GM21576 (cell line): ENCODE measurements around the gene PLA2G4B.

Experiments
- ATAC-seq: cut with Tn5 transposase; IDR thresholded peaks from one replicate; pipeline ENCODE4 v1.9.1; 2021; ENCODE audit warnings: mild to moderate bottlenecking, moderate library complexity; ENCODE audit not compliant: unreplicated experiment

The PLA2G4B gene

DNA sequence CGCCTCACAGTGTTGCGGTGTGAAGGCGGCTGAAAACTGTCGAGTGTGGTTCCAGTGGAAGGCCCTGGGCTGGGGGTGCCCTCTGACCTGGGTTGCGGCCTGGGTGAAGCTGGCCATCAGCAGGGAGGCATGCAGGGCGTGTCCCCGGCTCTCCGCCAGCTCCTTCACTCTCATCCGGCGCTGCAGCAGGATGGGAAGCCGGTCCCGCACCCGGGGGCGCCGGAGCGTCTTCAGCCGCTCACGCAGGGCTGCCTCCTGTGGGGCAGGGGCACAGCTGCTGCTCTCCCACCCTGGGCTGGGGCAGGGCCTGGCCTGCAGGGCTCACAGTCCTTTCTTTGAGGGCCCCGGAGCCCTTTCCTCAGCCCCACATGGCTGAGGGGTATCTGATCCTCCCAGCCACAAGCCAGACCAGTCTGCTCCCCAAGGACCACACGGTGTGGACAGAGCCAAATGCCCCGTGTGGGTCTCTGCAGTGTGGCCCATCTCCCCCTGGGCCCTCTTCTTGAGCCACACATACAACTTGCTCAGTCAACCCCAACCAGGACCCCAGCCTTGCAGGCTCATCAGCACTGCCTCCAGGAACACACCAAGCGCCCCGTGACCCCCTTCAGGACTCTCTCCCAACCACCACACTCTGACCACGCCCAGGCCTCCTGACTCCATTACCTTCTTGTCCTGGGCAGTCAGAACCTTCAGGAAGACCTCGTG, 28.4 kb downstream of the PLA2G4B start:
- ATAC-seq = no peak

DNA sequence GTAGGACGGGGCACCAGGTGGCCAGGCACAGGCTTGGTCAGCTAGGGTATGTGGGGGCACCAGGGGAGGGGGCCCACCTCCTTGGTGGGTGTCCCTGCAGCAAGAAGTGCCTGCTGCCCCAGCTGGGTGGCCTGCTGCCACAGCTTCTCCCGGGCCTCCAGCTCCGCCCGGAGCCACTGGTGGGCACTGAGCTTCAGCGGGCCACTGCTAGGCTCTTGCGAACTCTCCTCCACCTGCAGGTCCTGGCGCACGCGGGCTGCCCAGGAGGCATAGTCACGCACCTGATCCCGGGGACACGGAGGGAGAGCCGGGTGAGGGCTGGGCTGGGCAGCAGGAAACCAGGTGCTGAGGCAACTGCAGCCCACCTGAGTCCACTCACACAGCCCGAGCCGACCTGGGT, 29.7 kb downstream of the PLA2G4B start:
- no peak for ATAC-seq

DNA sequence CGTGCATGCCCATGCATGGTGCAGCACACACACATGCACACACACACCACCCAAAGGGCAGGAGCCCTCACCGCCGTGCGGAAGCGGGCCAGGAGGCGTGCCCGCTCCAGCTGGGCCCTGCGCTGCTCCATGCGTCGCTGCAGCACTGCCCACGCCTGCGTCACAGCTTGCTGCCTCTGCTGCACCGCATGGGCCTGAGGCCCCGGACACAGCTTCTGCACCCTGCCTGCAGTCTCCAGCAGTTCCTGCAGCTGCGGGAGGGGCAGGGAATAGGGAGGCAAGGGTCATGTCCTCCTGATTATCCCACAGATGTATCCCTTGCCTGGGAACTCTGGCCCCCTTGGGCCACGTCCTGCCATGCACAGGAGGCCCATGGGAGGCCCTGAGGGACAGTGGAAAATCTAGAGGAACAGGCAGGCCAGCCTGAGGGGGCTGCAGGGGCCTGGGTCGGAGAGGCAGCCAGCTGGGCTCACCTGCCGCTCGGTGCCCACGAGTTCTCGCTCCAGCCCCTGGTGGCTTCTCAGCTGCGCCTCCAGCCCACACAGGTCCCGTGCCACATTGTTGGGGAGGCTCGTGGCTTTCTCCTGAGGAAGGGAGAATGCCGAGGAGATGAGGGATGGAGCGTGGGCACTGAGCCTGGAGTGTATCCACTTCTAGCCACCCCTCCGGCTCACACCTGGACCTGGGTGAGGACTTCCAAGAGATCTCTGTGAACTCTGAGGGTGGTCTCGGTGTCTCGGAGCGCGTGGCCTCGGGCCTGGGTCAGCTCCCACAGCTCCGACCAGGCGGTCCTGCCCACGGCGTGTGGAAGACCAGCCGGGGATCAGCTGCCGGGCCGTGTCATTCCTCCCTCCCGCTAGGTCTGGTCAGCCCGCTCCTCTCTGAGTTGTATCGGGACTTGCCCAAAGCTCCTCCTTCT, 31.4 kb downstream of the PLA2G4B start:
- ATAC-seq = no peak

DNA sequence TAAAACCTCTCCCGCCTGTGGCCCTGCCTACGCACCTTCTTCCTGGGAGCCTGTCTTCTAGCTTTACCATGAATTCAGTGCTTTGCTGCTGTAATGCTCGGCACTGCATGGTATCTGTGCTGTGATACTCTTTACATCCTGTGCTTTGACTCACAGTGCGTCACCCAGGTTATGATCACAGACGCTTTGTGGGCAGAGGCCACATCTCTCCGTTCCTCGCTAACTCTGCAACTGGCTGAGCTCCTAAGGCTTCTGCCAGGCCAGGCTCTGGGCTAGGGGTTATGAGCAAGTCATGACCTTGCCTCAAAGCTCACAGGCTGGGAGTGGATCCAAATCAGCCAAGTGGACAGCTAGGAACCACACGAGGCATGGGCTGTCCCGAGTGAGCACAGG, 32.0 kb downstream of the PLA2G4B start:
- ATAC-seq = no peak

DNA sequence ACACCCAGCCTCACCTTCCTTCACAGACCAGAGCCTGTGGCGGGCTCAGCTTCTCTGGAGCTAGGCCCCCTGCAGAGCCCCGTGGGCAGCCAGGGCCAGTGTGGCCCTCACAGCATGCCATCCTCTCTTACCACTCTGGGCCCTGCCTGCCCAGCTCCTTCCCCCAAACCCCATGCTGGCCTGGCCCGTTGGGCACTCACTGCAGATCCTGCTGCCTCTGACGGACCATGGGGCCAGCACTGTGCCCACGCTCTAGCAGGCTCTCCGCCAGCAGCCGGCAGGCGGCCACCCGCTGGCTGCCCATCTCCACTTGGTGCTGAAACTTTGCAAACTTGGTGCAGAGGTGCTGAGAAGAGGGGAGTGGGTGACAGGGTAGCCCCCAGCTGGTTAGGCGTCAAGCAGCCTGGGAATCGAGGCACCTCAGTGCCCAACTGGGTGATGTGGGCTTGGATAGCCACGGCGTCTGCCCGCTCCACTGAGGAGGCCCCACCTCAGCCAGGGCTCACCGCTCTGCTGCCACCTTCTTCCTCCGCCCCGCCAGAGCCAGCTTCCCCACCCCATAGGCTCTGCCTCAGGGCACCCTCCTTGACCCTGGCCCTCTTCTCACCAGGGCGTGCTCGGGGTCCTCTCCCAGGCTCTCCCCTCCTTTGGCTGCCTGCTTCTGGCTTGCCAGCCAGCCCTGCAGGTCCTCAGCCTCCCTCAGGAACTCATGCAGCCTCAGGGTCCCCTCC, 32.7 kb downstream of the PLA2G4B start:
- ATAC-seq = no peak

DNA sequence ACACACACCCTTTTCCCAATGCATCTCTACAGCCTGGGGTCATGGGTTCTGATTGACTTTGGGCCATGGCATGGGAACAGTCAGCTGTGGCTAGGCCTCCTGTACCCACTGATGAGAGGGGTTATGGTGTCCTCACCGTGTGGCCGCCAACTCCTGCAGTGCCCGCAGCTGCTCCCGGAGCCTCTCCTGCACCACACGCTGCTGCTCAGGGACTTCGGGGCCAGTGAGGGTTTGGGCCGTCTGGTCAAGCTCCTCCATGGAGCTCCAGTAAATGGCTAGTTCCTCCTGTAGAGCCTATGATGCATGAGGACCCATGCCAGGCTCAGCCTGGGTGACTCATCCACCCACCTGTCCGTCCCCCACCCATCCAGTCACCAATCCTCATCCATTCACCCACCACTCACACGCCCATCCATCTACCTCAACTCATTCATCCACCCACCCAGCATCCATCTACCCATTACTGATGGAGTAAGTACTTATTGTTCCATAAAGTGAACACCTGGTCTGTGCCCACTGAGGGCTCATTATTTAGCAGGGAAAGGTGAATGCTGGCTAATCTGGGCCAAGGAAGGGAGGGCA, 33.6 kb downstream of the PLA2G4B start:
- ATAC-seq = no peak

DNA sequence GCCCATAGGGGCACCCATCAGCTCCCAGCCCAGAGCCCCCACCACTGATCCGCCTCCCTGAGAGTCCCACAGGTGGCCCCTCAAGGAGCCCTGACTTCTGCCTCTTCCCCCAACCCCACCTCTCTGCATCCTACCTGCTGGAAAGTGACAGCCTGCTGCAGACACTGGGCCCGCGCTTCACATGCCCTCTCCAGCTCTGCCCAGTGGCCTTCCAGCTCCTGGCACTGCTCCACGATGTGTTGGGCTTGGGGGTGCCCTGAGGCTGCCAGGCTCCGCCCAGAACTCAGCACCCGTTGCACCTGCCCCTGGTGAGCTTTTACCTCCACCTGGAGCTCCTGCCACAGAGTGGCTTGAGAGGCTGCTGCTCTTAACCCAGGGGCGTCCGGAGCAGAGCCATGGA, 35.1 kb downstream of the PLA2G4B start:
- no peak for ATAC-seq

DNA sequence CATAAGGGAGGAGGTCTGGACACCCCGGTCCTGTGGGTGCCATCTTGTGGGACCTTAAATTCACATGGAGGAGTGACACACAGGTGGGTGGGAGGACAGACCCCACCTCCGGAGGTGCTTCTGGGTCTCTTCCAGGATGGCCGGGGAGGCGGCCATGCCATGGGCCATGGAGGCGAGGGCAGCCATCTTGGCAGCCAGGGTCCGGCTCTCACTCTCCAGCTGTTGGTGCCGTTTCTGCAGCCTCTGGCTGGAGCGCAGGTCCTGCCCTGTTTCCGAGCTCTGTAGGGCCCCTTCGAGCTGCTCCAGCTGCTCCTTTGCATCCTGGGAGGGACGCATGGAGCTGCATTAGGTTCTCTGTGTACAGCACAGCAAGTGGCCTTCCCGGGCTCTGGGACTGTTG, 36.1 kb downstream of the PLA2G4B start:
- ATAC-seq = no peak

DNA sequence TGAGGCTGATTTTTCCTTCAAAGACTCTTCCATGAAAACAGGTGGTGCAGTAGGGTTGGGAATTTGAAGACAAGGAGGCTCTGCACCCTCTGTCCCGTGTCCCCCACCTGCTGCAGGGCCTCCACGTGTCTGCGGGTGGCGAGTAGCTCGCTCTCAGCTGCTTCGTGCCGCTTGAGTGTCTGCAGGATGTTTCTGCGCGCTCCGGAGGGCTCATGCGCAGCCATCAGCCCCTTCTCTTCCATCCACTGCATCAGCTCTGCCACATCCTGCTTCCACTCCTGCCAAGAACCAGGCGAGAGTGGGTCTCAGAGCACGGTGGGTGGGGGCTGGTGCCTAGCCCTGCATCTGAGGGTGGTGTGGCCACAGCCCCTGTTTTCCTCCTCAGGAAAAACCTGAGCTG, 37.4 kb downstream of the PLA2G4B start:
- ATAC-seq = no peak

DNA sequence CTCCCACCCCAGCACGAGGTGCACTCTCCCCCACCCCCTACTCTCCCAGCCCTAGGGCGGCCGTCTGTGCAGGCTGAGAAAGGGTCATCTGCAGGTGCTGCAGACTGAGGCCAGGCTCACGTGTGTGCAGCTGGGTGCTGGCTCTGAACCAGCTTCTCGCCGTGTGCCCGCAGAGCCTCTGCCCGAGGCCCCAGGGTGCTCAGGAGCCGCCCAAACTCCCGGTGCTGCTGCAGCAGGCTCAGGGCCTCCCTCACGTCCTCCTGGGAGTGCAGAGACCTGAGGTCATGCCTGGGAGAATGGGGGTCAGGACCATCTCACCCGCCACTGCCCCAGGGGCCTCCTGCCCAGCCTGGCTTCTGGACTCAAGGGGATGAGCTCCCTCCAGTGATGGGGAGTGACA, 38.0 kb downstream of the PLA2G4B start:
- no peak for ATAC-seq

DNA sequence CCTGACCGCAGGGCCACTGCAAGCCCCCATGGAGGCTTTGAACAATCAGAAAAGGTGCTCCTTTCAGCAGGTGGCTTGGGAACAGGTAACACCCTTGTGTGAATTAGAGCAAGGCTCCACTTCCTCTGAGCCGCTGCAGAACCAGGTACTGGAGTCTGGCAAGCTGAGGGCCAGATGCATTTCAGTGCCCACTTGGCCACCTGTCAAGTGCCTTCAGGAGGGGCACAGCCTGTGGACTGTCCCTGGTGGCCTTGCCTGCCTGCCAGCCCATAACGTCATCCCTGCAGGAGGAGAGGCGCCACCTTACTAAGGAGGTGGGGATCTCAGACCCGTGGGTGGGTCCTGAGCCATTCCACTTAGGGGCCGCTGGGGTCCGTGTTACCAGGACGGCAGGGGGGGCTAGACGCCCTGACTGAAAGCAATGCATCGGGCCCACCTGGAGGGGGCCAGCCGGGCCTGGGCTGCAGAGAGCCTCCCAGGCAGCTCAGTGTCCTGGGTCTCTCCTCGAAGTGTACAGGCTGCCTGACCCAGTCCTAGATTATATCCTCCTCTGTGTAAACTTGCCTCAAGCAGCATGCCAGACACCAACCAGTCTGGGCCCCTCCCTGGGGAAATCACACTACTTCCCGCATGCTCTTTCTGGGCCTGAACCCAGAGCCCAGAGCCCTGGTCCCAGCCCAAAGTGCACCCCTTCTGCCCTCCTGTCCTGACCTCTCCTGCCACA, 39.1 kb downstream of the PLA2G4B start:
- ATAC-seq = no peak

DNA sequence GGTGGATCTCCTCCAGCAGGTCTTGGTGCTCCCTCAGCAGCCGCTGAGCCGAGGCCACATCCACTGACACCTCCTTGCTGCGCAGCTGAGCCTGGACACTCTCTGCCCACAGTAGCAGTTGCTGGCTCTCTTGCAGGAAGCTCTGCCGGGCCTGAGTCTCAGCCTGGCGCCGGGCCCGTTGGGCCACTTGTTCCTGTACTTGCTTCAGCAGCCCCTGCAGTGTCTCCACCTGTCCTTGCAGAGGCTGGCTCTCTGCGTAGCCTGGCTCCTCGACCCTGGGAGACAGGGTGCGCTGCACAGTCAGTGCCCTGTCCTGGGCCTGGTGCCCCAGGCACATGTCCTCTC, 39.7 kb downstream of the PLA2G4B start:
- ATAC-seq = no peak

DNA sequence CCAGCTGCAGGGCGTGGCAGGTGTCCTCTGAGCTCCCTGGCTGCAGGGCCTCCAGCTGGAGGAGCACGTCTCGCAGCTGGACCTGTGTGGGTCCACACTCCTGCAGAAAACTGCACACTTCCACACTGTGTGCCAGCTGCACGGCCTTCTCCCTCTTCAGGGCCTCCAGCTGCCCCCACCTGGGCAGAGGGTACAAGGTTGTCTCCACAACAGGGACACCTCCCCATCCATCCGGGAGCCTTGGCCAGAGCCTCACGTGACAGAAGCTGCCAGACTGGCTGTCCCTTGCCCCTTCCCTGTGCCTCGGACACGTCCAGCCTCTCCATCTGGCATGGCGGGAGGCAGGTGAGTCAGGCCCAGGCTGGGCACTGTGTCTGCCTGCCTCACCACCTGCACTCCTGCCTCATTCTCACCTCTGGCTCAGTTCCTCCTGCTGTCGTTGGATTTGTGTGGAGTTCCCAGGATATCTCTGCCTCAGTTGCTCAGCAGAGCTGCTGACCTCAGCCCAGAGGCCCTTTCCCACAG, 40.7 kb downstream of the PLA2G4B start:
- ATAC-seq = no peak

DNA sequence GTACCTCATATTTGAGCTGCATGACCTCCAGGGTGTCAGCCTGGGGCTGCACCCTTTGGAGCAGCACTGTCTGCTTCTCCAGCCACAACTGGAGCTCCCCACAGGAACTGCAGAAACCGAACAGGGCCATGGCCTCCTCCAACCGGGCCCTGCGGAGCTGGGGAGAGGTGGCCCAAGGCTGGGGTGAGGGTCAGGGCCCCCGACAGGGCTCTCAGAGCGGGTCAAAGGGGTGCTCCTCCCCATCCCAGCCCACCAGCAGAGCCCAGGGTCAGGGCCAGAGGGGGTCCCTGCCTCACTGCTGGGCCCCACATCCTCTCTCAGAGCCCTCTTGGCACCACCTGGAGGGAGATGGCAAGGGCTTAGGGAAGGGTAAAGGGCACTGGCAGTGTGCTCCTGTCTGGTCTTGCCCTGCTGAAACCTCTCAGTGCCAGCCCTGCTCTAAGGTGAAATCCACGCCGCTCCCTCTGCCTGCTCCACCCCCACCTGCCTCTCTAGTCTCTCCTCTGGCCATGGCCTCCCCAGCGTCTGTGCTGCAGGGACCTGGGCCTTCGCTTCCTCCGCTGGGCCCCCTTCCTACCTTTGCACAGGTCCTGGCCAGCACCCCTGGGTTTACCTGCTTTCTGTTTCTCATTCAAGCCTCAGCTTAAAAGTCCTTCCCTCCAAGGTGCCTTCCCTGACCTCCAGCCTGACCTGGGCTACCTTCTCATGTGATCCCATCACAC, 41.7 kb downstream of the PLA2G4B start:
- ATAC-seq = no peak

DNA sequence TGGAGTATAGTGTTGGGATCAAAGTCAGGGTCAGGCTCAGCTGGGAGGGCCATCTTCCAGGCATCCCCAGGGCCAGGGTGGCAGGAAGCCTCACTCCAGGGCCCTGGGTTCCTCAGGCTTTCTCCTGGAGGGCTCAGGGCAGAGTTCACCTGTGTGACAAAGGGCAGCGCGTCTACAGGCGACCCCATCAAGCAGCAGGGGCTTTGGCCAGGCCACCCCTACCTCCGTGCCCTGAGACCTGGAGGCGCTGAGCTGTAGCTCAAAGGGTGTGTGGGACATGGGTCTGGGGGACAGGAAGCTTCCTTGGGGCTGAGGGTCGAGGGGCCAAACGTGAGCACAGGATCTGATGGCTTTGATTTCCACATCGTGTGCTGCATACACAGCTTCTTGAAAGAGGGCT, 42.4 kb downstream of the PLA2G4B start:
- ATAC-seq = no peak

DNA sequence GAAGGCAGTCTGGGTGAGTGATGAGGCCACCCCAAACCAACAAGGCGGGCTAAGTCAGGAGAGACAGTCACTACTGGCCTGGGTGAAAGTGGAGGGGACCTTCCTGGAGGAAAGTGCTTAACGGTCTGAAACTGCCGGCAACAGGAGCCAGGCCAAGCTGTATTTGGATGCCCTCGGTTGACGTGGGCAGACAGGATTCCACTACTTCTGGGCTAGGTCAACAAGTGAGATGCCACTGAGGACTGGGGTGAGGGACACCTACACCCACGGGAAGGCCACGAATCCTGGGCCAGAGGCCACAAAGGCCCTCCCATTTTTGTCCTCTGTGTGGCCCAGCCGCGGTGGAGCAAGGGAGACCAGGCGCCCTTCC, 42.9 kb downstream of the PLA2G4B start:
- no peak for ATAC-seq

DNA sequence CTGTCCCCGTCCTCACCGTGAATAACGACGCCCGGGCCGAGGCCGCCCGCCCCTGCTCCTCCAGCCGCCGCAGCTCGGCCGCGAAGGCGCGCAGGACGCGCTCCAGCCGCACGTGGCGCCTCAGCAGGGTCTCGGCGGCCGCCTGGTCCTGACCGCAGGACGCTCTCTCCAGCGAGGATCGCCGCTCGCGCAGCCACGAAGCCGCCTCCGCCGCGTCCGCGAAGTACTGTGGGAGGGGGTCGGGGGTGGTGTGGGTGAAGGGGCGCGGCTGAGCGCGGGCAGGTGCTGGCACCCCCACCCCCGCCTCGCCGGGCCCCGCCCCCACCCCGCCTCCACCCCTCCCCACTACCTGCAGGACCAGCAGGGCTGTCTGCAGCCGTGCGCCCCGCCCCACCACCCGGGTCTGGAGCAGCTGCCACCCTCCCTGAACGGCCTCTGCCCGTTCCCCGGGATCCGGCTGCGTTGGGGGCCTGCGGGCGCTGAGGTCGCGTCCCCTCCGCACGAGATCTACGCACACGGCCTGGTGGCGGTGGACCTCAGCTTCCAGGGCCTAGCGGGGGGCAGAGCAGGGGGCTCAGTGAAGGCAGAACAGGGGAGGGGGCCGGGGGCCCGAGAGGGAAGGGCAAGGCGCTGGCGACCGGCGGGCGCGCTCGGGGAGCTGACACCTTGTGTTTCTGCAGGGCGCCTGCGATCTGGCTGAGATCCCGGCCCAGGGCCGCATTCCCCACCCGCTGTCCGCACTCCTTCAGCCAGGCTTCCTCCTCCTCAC, 43.5 kb downstream of the PLA2G4B start:
- ATAC-seq = no peak

DNA sequence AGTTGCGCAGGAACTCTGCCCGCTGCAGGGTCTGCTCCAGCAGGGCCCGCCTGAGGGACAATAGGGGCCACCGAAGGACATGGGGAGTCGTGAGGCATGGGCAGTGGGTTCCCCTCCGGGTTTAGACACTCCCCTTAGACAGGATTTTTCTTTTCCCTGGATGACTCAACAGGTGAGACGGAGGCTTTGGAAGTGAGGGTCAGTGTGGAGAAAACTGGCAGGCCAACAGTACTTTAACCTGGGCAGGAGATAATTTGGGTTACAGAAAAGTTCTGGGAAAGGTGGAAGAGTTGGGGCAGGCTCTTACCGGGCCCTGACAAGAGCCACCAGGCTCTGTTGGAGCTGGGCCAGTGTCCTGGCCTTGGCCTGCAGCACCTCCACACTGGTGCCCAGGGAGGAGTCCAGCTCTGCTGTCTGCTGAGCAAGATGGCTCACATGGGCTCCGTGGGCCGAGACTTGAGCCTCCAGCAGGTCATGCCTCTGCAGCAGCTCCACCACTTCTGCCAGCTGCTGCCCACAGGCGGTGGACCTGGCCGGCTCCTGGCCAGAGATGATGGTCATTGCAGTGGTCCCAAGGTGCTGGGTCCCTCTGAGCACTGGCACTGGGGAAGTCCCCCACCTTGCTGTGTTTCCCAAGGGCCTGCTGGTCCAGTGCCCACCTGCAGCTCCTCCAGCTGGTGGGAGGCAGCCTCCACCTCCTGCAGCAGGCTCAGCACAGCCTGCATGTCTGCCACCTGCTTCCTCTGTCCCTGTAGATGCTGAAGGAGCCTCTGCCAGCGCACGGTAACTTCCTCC, 44.2 kb downstream of the PLA2G4B start:
- ATAC-seq = no peak

DNA sequence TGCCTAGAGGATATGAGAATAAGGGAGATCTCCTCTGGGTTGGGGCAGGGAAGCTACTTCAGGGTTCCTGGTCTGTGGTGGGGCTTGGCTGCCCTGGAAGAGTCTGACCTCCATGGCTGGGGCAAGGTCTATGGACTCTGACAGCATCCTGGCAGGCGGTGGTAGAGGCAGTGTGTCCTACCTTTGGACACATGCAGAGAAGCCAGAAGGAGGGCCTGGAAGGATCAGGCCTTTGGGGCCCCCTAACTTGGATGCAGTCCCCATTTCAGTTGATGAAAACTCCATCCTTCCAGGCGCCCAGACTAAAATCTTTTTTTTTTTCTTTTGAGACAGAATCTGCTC, 44.8 kb downstream of the PLA2G4B start:
- no peak for ATAC-seq
